PC-3 (cell line): Measurements from ENCODE around the gene SELENOM.

Experiments used
- EZH2 ChIP-seq: fragments of 300-600 bp; sonication (generic); IDR thresholded peaks from one replicate; pipeline ENCODE4 v1.6.1; 2017; ENCODE audit warnings: antibody characterized with exemption, mild to moderate bottlenecking, low read length; ENCODE audit not compliant: unreplicated experiment
- TF ChIP-seq, protein P1 (sequence below): fragments of 300-600 bp; sonication (generic); conservative IDR thresholded peaks from 2 replicates; pipeline ENCODE4 v1.5.1; 2017; ENCODE audit warnings: antibody characterized with exemption, low read depth, mild to moderate bottlenecking, low read length

DNA sequence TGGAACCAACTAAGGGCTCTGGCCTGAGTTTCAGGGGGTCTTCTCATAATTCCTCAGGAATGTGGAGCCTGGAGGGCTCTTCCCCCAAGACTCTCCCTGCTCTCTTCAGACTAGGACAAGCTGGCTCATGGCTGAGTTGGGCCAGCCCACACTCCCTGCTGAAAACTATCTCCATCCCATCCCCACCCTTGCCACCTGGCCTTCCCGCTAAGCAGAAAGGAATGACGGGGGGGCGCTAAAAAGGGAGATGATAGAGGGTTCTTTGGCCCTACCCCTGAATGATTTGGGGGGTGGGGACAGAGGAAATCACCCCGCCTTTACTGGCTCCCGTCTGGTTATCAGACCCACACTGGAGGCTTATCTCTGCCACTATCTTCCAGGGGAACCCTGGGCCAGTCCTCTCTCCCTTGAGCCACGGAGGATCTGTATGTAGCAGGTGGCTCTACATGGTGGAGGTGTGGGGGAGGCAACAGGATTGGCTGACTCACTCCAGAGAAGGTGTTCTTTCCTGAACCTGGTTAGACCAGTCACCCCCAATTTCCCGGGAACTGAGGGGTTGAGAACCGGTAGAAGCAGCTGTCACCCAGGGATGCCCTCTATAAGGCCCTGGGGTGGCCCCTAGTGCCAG is 20.6 kb downstream of the SELENOM start:
- TF ChIP-seq, protein P1, sequence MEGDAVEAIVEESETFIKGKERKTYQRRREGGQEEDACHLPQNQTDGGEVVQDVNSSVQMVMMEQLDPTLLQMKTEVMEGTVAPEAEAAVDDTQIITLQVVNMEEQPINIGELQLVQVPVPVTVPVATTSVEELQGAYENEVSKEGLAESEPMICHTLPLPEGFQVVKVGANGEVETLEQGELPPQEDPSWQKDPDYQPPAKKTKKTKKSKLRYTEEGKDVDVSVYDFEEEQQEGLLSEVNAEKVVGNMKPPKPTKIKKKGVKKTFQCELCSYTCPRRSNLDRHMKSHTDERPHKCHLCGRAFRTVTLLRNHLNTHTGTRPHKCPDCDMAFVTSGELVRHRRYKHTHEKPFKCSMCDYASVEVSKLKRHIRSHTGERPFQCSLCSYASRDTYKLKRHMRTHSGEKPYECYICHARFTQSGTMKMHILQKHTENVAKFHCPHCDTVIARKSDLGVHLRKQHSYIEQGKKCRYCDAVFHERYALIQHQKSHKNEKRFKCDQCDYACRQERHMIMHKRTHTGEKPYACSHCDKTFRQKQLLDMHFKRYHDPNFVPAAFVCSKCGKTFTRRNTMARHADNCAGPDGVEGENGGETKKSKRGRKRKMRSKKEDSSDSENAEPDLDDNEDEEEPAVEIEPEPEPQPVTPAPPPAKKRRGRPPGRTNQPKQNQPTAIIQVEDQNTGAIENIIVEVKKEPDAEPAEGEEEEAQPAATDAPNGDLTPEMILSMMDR: no peak
- TF ChIP-seq EZH2: no peak
